HG03135 (cell line): ENCODE data around the gene HMGA1.

Experiments used
- ATAC-seq: cut with Tn5 transposase; IDR thresholded peaks from one replicate; pipeline ENCODE4 v1.9.1; 2021; ENCODE audit warnings: mild to moderate bottlenecking, moderate library complexity; ENCODE audit not compliant: unreplicated experiment

Gene HMGA1

DNA sequence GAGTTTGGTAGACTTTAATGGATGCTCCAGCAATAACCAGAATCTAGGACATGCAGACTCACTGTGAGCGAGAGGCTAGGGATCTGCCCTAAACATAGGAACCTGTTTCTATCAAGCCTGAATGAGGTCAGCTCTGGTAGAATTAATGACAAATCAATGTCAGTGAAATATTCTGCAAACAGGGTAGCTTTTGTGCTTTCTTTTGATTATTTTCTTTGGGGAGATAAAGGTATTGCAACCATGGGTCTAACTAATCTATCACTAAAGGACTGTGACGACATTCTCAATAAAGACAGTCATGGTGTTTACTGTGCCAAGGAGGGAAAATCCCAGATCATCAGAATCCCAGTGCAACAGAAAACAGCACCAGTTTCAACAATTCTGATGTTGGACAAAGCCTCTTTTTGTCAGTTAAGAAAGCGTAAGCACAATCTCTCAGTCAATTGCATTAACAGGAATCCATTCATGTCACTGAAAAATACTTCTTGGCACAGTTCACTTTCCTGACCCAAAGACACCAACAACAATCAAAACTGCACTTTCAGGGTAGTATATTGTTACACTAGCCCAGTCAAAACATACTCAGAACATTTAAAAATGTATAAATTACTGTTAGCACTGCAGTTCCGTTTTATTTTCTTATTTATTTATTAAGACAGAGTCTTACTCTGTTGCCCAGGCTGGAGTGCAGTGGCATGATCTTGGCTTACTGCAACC, 48.9 kb downstream of the HMGA1 start:
- no peak for ATAC-seq

DNA sequence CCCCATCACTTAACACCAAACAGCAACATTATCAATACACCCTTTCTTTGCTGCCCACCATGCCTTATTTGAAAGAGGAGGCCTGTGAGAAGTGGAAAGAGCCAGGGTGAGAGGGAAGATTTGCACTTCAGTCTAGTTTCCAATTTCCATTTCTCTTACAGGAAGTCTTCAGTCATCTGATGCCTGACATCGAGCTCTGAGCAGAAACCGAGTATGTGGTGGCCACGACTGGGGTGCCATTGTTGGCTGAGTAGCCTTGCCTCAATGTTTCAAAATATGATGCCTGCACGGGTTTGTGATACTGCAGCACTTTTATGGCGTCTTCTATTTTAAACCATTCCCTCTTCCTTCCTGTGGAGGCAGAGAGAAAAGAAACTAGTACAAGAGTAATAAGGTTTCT, 51.9 kb downstream of the HMGA1 start:
- ATAC-seq, result no peak

DNA sequence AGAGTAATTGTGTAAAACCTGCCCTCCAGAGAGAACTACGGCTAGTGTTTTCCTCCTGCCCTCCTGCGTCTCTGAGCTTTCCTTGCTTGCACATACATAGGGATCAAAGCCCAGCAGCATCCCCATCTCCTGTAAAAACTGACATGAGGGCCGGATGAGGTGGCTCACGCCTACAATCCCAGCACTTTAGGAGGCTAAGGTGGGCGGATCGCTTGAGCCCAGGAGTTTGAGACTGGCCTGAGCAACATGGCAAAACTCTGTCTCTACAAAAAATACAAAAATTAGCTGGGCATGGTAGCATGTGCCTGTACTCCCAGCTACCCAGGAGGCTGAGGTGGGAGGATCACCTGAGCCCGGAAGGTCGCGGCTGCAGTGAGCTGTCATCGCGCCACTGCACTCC, 52.5 kb downstream of the HMGA1 start:
- ATAC-seq, result no peak

DNA sequence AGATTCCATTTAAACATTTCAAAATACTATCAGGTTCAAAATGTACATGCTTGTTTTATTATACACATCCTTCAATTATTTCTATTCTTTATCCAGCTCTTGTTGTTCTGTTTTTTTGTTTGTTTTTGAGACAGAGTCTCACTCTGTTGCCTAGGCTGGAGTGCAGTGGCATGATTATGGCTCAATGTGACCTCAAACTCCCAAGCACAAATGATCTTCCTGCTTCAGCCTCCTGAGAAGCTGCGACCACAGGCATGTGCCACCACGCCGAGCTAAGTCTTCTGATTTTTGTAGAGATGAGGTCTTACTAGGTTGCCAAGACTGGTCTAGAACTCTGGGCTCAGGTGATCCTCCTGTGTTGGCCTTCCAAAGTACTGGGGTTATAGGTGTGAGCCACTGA, 56.3 kb downstream of the HMGA1 start:
- no peak for ATAC-seq

DNA sequence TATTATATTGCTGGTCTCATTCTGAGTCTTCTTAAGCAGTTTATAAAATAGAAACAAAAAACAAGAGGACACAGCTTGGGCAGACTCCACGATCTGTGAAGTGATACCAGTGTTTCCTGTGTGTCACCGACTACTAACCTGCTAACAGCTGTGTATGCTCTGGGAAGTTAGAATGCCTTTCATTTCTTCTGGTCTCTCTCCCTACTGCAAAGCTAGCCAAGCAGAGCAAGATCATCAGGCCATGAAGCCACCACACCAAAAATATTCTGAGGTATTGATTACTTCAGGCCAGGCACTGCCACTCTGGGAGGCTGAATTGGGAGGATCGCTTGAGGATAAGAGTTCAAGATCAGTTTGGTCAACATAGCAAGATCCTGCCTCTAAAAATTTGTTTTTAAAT, 59.0 kb downstream of the HMGA1 start:
- ATAC-seq, result peak; percentile 80
